ENCODE measurements around the gene IL17RB. TPM values are rescaled to one million over a fixed set of nuclear protein-coding genes. Genes with fewer than 3 reads are reported as not detected.

Gene IL17RB
- total RNA-seq, 2 experiments from 2014 or later, result not detected

GRCh38 chr3:53807117-53807810, 39.1 kb upstream of the IL17RB start:
- Mint-ChIP-seq H3K4me3 (no peak overlapping the region), H3K27me3 (peaks cover 4% of the 10 kb centered on the region), H3K9me3 (no peaks in the 10 kb centered on the region), H3K27ac (no peak overlapping the region), H3K4me1 (no peaks in the 10 kb centered on the region), H3K36me3 (no peaks in the 10 kb centered on the region)
- DNase-seq, result no peak

- no peak overlapping the region for H3K4me3 Mint-ChIP-seq
Measured at GRCh38 chr3:53808496-53808895, 37.9 kb upstream of the IL17RB start.

GRCh38 chr3:53809267-53809666, 37.1 kb upstream of the IL17RB start:
- Mint-ChIP-seq H3K4me3 (no peak overlapping the region), H3K9me3 (no peaks in the 10 kb centered on the region), H3K27me3 (peaks cover 4% of the 10 kb centered on the region), H3K36me3 (no peaks in the 10 kb centered on the region), H3K27ac (no peak overlapping the region), H3K4me1 (no peaks in the 10 kb centered on the region)
- no peak for DNase-seq

More at GRCh38 chr3:53808496-53808895, 37.9 kb upstream of the IL17RB start:
- H3K4me1 Mint-ChIP-seq, result no peaks in the 10 kb centered on the region
- no peaks in the 10 kb centered on the region for H3K9me3 Mint-ChIP-seq
- no peak for DNase-seq
- H3K36me3 Mint-ChIP-seq, result no peaks in the 10 kb centered on the region
- no peak overlapping the region for H3K27ac Mint-ChIP-seq
- peaks cover 4% of the 10 kb centered on the region for H3K27me3 Mint-ChIP-seq

- DNase-seq, result no peak
- Mint-ChIP-seq H3K27ac (no peak overlapping the region), H3K9me3 (no peaks in the 10 kb centered on the region)
Measured at GRCh38 chr3:53809764-53810400, 36.5 kb upstream of the IL17RB start.

GRCh38 chr3:53811143-53811927, 35.0 kb upstream of the IL17RB start:
- Mint-ChIP-seq H3K36me3 (no peaks in the 10 kb centered on the region), H3K27me3 (peaks cover 4% of the 10 kb centered on the region), H3K9me3 (no peaks in the 10 kb centered on the region), H3K27ac (no peak overlapping the region), H3K4me3 (no peak overlapping the region), H3K4me1 (no peaks in the 10 kb centered on the region)
- no peak for DNase-seq

More at GRCh38 chr3:53809764-53810400, 36.5 kb upstream of the IL17RB start:
- H3K36me3 Mint-ChIP-seq, result no peaks in the 10 kb centered on the region
- peaks cover 4% of the 10 kb centered on the region for H3K27me3 Mint-ChIP-seq
- H3K4me1 Mint-ChIP-seq, result no peaks in the 10 kb centered on the region
- H3K4me3 Mint-ChIP-seq, result no peak overlapping the region

- H3K36me3 Mint-ChIP-seq, result no peaks in the 10 kb centered on the region
- no peak for DNase-seq
Measured at GRCh38 chr3:53812434-53812833, 33.9 kb upstream of the IL17RB start.

GRCh38 chr3:53813229-53813628, 33.1 kb upstream of the IL17RB start:
- Mint-ChIP-seq H3K27ac (no peak overlapping the region), H3K9me3 (no peaks in the 10 kb centered on the region), H3K4me1 (peaks cover 2% of the 10 kb centered on the region), H3K36me3 (no peaks in the 10 kb centered on the region), H3K4me3 (no peak overlapping the region), H3K27me3 (peaks cover 9% of the 10 kb centered on the region)
- DNase-seq, result no peak

More at GRCh38 chr3:53812434-53812833, 33.9 kb upstream of the IL17RB start:
- peaks cover 4% of the 10 kb centered on the region for H3K27me3 Mint-ChIP-seq
- H3K27ac Mint-ChIP-seq, result no peak overlapping the region
- H3K4me3 Mint-ChIP-seq, result no peak overlapping the region
- H3K4me1 Mint-ChIP-seq, result no peaks in the 10 kb centered on the region
- H3K9me3 Mint-ChIP-seq, result no peaks in the 10 kb centered on the region

GRCh38 chr3:53813876-53814275, 32.5 kb upstream of the IL17RB start:
- Mint-ChIP-seq H3K27ac (no peak overlapping the region), H3K36me3 (no peaks in the 10 kb centered on the region), H3K4me1 (peaks cover 2% of the 10 kb centered on the region), H3K4me3 (no peak overlapping the region), H3K27me3 (peaks cover 6% of the 10 kb centered on the region), H3K9me3 (no peaks in the 10 kb centered on the region)
- DNase-seq, result no peak

GRCh38 chr3:53815067-53815466, 31.3 kb upstream of the IL17RB start:
- Mint-ChIP-seq H3K9me3 (no peaks in the 10 kb centered on the region), H3K4me1 (peaks cover 2% of the 10 kb centered on the region), H3K36me3 (no peaks in the 10 kb centered on the region), H3K4me3 (no peak overlapping the region), H3K27me3 (peaks cover 6% of the 10 kb centered on the region), H3K27ac (no peak overlapping the region)
- DNase-seq, result no peak

- Mint-ChIP-seq H3K9me3 (no peaks in the 10 kb centered on the region), H3K27me3 (peaks cover 6% of the 10 kb centered on the region), H3K27ac (no peak overlapping the region), H3K4me1 (peaks cover 2% of the 10 kb centered on the region), H3K4me3 (no peak overlapping the region), H3K36me3 (no peaks in the 10 kb centered on the region)
- no peak for DNase-seq
Measured at GRCh38 chr3:53815651-53816050, 30.7 kb upstream of the IL17RB start.

GRCh38 chr3:53816425-53816824, 29.9 kb upstream of the IL17RB start:
- Mint-ChIP-seq H3K4me1 (peaks cover 2% of the 10 kb centered on the region), H3K27me3 (peaks cover 6% of the 10 kb centered on the region), H3K27ac (no peak overlapping the region), H3K4me3 (no peak overlapping the region), H3K9me3 (no peaks in the 10 kb centered on the region), H3K36me3 (no peaks in the 10 kb centered on the region)
- DNase-seq, result no peak

- Mint-ChIP-seq H3K36me3 (no peaks in the 10 kb centered on the region), H3K4me1 (peaks cover 2% of the 10 kb centered on the region), H3K9me3 (no peaks in the 10 kb centered on the region), H3K4me3 (no peak overlapping the region), H3K27ac (no peak overlapping the region), H3K27me3 (peaks cover 6% of the 10 kb centered on the region)
- no peak for DNase-seq
Measured at GRCh38 chr3:53817211-53817610, 29.2 kb upstream of the IL17RB start.

- DNase-seq, result no peak
- peaks cover 2% of the 10 kb centered on the region for H3K4me1 Mint-ChIP-seq
- H3K27me3 Mint-ChIP-seq, result peaks cover 6% of the 10 kb centered on the region
- H3K4me3 Mint-ChIP-seq, result no peak overlapping the region
- no peaks in the 10 kb centered on the region for H3K9me3 Mint-ChIP-seq
- H3K27ac Mint-ChIP-seq, result no peak overlapping the region
- H3K36me3 Mint-ChIP-seq, result no peaks in the 10 kb centered on the region
Measured at GRCh38 chr3:53817809-53818208, 28.6 kb upstream of the IL17RB start.

- Mint-ChIP-seq H3K27me3 (peaks cover 6% of the 10 kb centered on the region), H3K4me3 (no peak overlapping the region), H3K36me3 (no peaks in the 10 kb centered on the region), H3K27ac (no peak overlapping the region), H3K4me1 (peaks cover 2% of the 10 kb centered on the region), H3K9me3 (no peaks in the 10 kb centered on the region)
- no peak for DNase-seq
Measured at GRCh38 chr3:53818221-53819162, 27.9 kb upstream of the IL17RB start.
